Neuronal stem cell (in vitro differentiated cells): ENCODE results near the gene FCRL6.

Experiments
- DNase-seq: peaks from one replicate; pipeline ENCODE4 v3.0.0-alpha.2; 2013; ENCODE audit warnings: low spot score
- H2AFZ ChIP-seq: one replicate; pipeline ENCODE4 v1.6.1; 2013; ENCODE audit warnings: mild to moderate bottlenecking, low read length, inconsistent platforms
- H2AK5ac ChIP-seq: 2 replicates; pipeline ENCODE4 v1.6.1; 2013; ENCODE audit warnings: low read depth, mild to moderate bottlenecking, inconsistent platforms, low read length, moderate library complexity, mixed read lengths
- H2BK120ac ChIP-seq: 2 replicates; pipeline ENCODE4 v1.6.1; 2013; ENCODE audit warnings: low read depth, mild to moderate bottlenecking, inconsistent platforms, low read length, moderate library complexity, mixed read lengths
- H2BK12ac ChIP-seq: one replicate; pipeline ENCODE4 v1.6.1; 2013; ENCODE audit warnings: low read length, inconsistent platforms
- H2BK15ac ChIP-seq: 2 replicates; pipeline ENCODE4 v1.6.1; 2013; ENCODE audit warnings: mild to moderate bottlenecking, low read length, inconsistent platforms, mixed read lengths
- H2BK5ac ChIP-seq: one replicate; pipeline ENCODE4 v1.6.1; 2013; ENCODE audit warnings: inconsistent platforms, mild to moderate bottlenecking, low read length, moderate library complexity
- H3K14ac ChIP-seq: one replicate; pipeline ENCODE4 v1.6.1; 2013; ENCODE audit warnings: low read length, inconsistent platforms
- H3K18ac ChIP-seq: 2 replicates; pipeline ENCODE4 v1.6.1; 2013; ENCODE audit warnings: low read length, inconsistent platforms
- H3K23ac ChIP-seq: 2 replicates; pipeline ENCODE4 v1.6.1; 2013; ENCODE audit warnings: low read depth, mild to moderate bottlenecking, mixed read lengths, low read length, inconsistent platforms; ENCODE audit not compliant: poor library complexity
- H3K27ac ChIP-seq: replicated peaks from 3 replicates; pipeline ENCODE4 v1.5.1; 2013; ENCODE audit warnings: low read length, inconsistent platforms
- H3K27me3 ChIP-seq, 3 experiments: 2 replicates each; pipeline ENCODE4 v1.6.1; 2013; ENCODE audit warnings: low read length in 3 of 3, mild to moderate bottlenecking in 2 of 3, inconsistent platforms in 1 of 3, low read depth in 1 of 3, mixed read lengths in 1 of 3, moderate library complexity in 1 of 3; ENCODE audit not compliant: control insufficient read depth in 3 of 3, insufficient read depth in 3 of 3
- H3K36me3 ChIP-seq, 2 donors: replicated peaks in 1 of 2; 2 replicates each; pipeline ENCODE4 v1.6.1; 2013; ENCODE audit warnings: low read length in 2 of 2; ENCODE audit not compliant: control insufficient read depth in 2 of 2, insufficient read depth in 2 of 2
- H3K4ac ChIP-seq: 2 replicates; pipeline ENCODE4 v1.6.1; 2013; ENCODE audit warnings: inconsistent platforms, mild to moderate bottlenecking, low read length, moderate library complexity
- H3K4me1 ChIP-seq, 2 donors: 1 replicate in 1 of 2; 2 replicates in 1 of 2; pipeline ENCODE4 v1.6.1; 2013; ENCODE audit warnings: low read length in 2 of 2, low read depth in 1 of 2; ENCODE audit not compliant: control insufficient read depth in 2 of 2, insufficient read depth in 1 of 2
- H3K4me2 ChIP-seq: one replicate; pipeline ENCODE4 v1.6.1; 2013; ENCODE audit warnings: mild to moderate bottlenecking, low read length, inconsistent platforms; ENCODE audit not compliant: insufficient read depth, poor library complexity, severe bottlenecking
- H3K4me3 ChIP-seq, 2 donors: 2 replicates each; pipeline ENCODE4 v1.5.1; 2013; ENCODE audit warnings: low read length in 2 of 2, mild to moderate bottlenecking in 2 of 2, inconsistent platforms in 1 of 2, moderate library complexity in 1 of 2
- H3K79me1 ChIP-seq: one replicate; pipeline ENCODE4 v1.6.1; 2013; ENCODE audit warnings: low read depth, mild to moderate bottlenecking, inconsistent platforms, low read length, moderate library complexity
- H3K9ac ChIP-seq: one replicate; pipeline ENCODE4 v1.6.1; 2013; ENCODE audit warnings: mild to moderate bottlenecking, low read depth, low read length, inconsistent platforms; ENCODE audit not compliant: poor library complexity
- H3K9me3 ChIP-seq, 2 donors: replicated peaks in 1 of 2; 2 replicates each; pipeline versions ENCODE3 to v1.6.1; 2013; ENCODE audit warnings: low read length in 2 of 2, mild to moderate bottlenecking in 2 of 2, inconsistent platforms in 1 of 2, low read depth in 1 of 2, mixed read lengths in 1 of 2, moderate library complexity in 1 of 2; ENCODE audit not compliant: control insufficient read depth in 2 of 2, insufficient read depth in 1 of 2
- H4K8ac ChIP-seq: one replicate; pipeline ENCODE4 v1.6.1; 2013; ENCODE audit warnings: low read depth, mild to moderate bottlenecking, inconsistent platforms, low read length, moderate library complexity
- H4K91ac ChIP-seq: one replicate; pipeline ENCODE4 v1.6.1; 2013; ENCODE audit warnings: low read length, low read depth, mild to moderate bottlenecking, inconsistent platforms; ENCODE audit not compliant: poor library complexity
- WGBS, 2 donors: extraction: QIAGEN DNeasy Blood & Tissue Kit; methylation state at CpG; one replicate each; pipeline ENCODE4 v1.1.7; 2013; ENCODE audit warnings: missing lambda C conversion rate in 2 of 2, mixed read lengths in 1 of 2; ENCODE audit not compliant: insufficient read length in 2 of 2, insufficient replicate concordance in 1 of 2; ENCODE audit errors: extremely low coverage in 2 of 2; 5-methylcytosine and 5-hydroxymethylcytosine counted together

Gene FCRL6

GRCh38 chr1:159823406-159823805 lies 21.2 kb downstream of the FCRL6 start:
- H3K4me1 ChIP-seq, result peaks cover 0 to 17% of the 10 kb centered on the region in 2 donors
- H3K27me3 ChIP-seq, result peaks cover 0 to 42% (median 0%) of the 10 kb centered on the region in 3 experiments
- WGBS, 2 donors, result no CpG with 5 or more reads among the region's 7 CpGs

GRCh38 chr1:159825564-159825963 lies 23.4 kb downstream of the FCRL6 start:
- Histone ChIP-seq H2BK120ac (no peak overlapping the region), H3K23ac (no peak overlapping the region), H2AK5ac (no peak overlapping the region), H2BK12ac (no peak overlapping the region), H2AFZ (no peak overlapping the region), H3K4me2 (no peak overlapping the region), H3K27ac (no peak overlapping the region), H2BK15ac (no peak overlapping the region), H3K9ac (no peak overlapping the region), H3K36me3 (no peaks in the 10 kb centered on the region), H4K8ac (no peak overlapping the region), H3K4me3 (no peak overlapping the region), H3K4ac (no peak overlapping the region), H3K18ac (no peak overlapping the region), H3K27me3 (peaks cover 0 to 62% (median 0%) of the 10 kb centered on the region in 3 experiments), H3K79me1 (no peaks in the 10 kb centered on the region), H3K4me1 (peaks cover 0 to 17% of the 10 kb centered on the region in 2 donors), H3K14ac (no peak overlapping the region), H4K91ac (no peak overlapping the region), H3K9me3 (no peaks in the 10 kb centered on the region), H2BK5ac (no peak overlapping the region)
- no CpG with 5 or more reads among the region's 3 CpGs for WGBS, 2 donors
- no peak for DNase-seq

More at GRCh38 chr1:159823406-159823805, 21.2 kb downstream of the FCRL6 start:
- H2BK120ac ChIP-seq, result no peak overlapping the region
- DNase-seq, result no peak
- peak overlapping the region; percentile 76 for H2AK5ac ChIP-seq
- H3K79me1 ChIP-seq, result no peaks in the 10 kb centered on the region
- no peaks in the 10 kb centered on the region for H3K9me3 ChIP-seq
- H2AFZ ChIP-seq, result no peak overlapping the region
- H3K9ac ChIP-seq, result no peak overlapping the region
- H3K4me2 ChIP-seq, result no peak overlapping the region
- no peak overlapping the region for H3K4me3 ChIP-seq
- H3K4ac ChIP-seq, result no peak overlapping the region
- H4K91ac ChIP-seq, result no peak overlapping the region
- no peak overlapping the region for H2BK5ac ChIP-seq
- no peak overlapping the region for H3K27ac ChIP-seq
- H2BK12ac ChIP-seq, result no peak overlapping the region
- H3K23ac ChIP-seq, result no peak overlapping the region
- H3K14ac ChIP-seq, result no peak overlapping the region
- no peak overlapping the region for H4K8ac ChIP-seq
- H3K18ac ChIP-seq, result peak overlapping the region; percentile 72
- H3K36me3 ChIP-seq, result no peaks in the 10 kb centered on the region
- H2BK15ac ChIP-seq, result peak overlapping the region; percentile 60

GRCh38 chr1:159826441-159827101 lies 24.4 kb downstream of the FCRL6 start, which contains the start of gene SLAMF8:
TSS of gene SLAMF8 (plus strand) at chr1:159826873. CDS start at chr1:159826899, 26 bp downstream.
- H3K27me3 ChIP-seq, result peaks cover 0 to 65% (median 0%) of the 10 kb centered on the region in 3 experiments
- H3K4me3 ChIP-seq, result no peak within 1 kb of the TSS
- no peak within 1 kb of the TSS for H3K4me2 ChIP-seq
- H3K36me3 ChIP-seq, result no peaks in the 10 kb centered on the region
- no peak within 1 kb of the TSS for H4K8ac ChIP-seq
- WGBS, 2 donors, result no CpG with 5 or more reads among the region's 11 CpGs
- no peak within 1 kb of the TSS for H2BK5ac ChIP-seq
- H2AFZ ChIP-seq, result no peak within 1 kb of the TSS
- H3K9me3 ChIP-seq, result no peaks in the 10 kb centered on the region
- no peak within 1 kb of the TSS for H3K18ac ChIP-seq
- H3K14ac ChIP-seq, result no peak within 1 kb of the TSS
- no peak within 1 kb of the TSS for H3K27ac ChIP-seq
- no peak within 1 kb of the TSS for H4K91ac ChIP-seq
- no peak within 1 kb of the TSS for H3K9ac ChIP-seq
- no peak within 1 kb of the TSS for H2BK120ac ChIP-seq
- DNase-seq, result no peak
- no peak within 1 kb of the TSS for H2BK12ac ChIP-seq
- H3K79me1 ChIP-seq, result no peaks in the 10 kb centered on the region
- H3K4ac ChIP-seq, result no peak within 1 kb of the TSS
- peak within 1 kb of the TSS; percentile 9 for H2BK15ac ChIP-seq
- no peak within 1 kb of the TSS for H3K23ac ChIP-seq
- peak within 1 kb of the TSS; percentile 20 for H2AK5ac ChIP-seq
- peaks cover 0 to 18% of the 10 kb centered on the region in 2 donors for H3K4me1 ChIP-seq

GRCh38 chr1:159827102-159827490 lies 24.9 kb downstream of the FCRL6 start:
- H3K4me2 ChIP-seq, result no peak overlapping the region

More at GRCh38 chr1:159827102-159827490, 24.9 kb downstream of the FCRL6 start:
- no CpG with 5 or more reads among the region's 6 CpGs for WGBS, 2 donors
- Histone ChIP-seq H2AK5ac (no peak overlapping the region), H3K4me3 (no peak overlapping the region), H3K9me3 (no peaks in the 10 kb centered on the region), H2BK120ac (no peak overlapping the region), H2BK12ac (no peak overlapping the region), H4K91ac (no peak overlapping the region), H3K27me3 (peaks cover 0 to 64% (median 0%) of the 10 kb centered on the region in 3 experiments), H3K9ac (no peak overlapping the region), H3K27ac (no peak overlapping the region), H4K8ac (no peak overlapping the region), H2BK5ac (no peak overlapping the region), H3K18ac (no peak overlapping the region), H3K23ac (no peak overlapping the region), H3K4ac (no peak overlapping the region), H3K36me3 (no peaks in the 10 kb centered on the region), H2AFZ (no peak overlapping the region), H3K14ac (no peak overlapping the region), H3K79me1 (no peaks in the 10 kb centered on the region), H3K4me1 (peaks cover 0 to 21% of the 10 kb centered on the region in 2 donors), H2BK15ac (no peak overlapping the region)
- DNase-seq, result no peak
